ENCODE measurements around the gene MYO7A. TPM values are rescaled to one million over a fixed set of nuclear protein-coding genes. Genes with fewer than 3 reads are reported as not detected.

Gene MYO7A
- total RNA-seq, 2 donors from 2014 or later: 15.2 to 22.7 TPM

GRCh38 chr11:77125191-77125590 lies 2.9 kb upstream of the MYO7A start:
- no peak for TF ChIP-seq CTCF (IDR thresholded peaks at IDR 0.05)
- Histone ChIP-seq H3K36me3 (peaks cover 9% of the 10 kb centered on the region), H3K4me1 (ENCODE audit: control insufficient read depth in 1 of 2, low read depth in 2 of 2) (peaks cover 8 to 20% of the 10 kb centered on the region in 2 donors), H3K9me3 (no peaks in the 10 kb centered on the region), H3K27me3 (replicated peaks; ENCODE audit: insufficient read depth) (no peaks in the 10 kb centered on the region), H3K4me3 (no peak overlapping the region), H3K27ac (no peak overlapping the region)
- DNase-seq (ENCODE audit: low spot score) (no peak), ATAC-seq (ENCODE audit: insufficient number of reproducible peaks, low FRiP score, low read depth) (no peak)

- no peak overlapping the region for H3K4me3 ChIP-seq
- H3K27ac ChIP-seq: no peak overlapping the region
- ATAC-seq (ENCODE audit: insufficient number of reproducible peaks, low FRiP score, low read depth) (no peak), DNase-seq (ENCODE audit: low spot score) (no peak)
- peaks cover 10 to 25% of the 10 kb centered on the region in 2 donors for H3K4me1 ChIP-seq (ENCODE audit: control insufficient read depth in 1 of 2, low read depth in 2 of 2)
- TF ChIP-seq CTCF (IDR thresholded peaks at IDR 0.05): no peak
- peaks cover 4% of the 10 kb centered on the region for H3K36me3 ChIP-seq
- no peaks in the 10 kb centered on the region for H3K9me3 ChIP-seq
- H3K27me3 ChIP-seq (replicated peaks; ENCODE audit: insufficient read depth): no peaks in the 10 kb centered on the region
Measured at GRCh38 chr11:77125695-77126094, 2.4 kb upstream of the MYO7A start.

GRCh38 chr11:77126156-77126775 lies 1.8 kb upstream of the MYO7A start:
- ATAC-seq (ENCODE audit: insufficient number of reproducible peaks, low FRiP score, low read depth) (no peak), DNase-seq (ENCODE audit: low spot score) (no peak)
- H3K4me3 ChIP-seq: no peak overlapping the region
- H3K27me3 ChIP-seq (replicated peaks; ENCODE audit: insufficient read depth): no peaks in the 10 kb centered on the region
- peaks cover 15 to 31% of the 10 kb centered on the region in 2 donors for H3K4me1 ChIP-seq (ENCODE audit: control insufficient read depth in 1 of 2, low read depth in 2 of 2)
- TF ChIP-seq CTCF (IDR thresholded peaks at IDR 0.05): no peak
- H3K36me3 ChIP-seq: peaks cover 3% of the 10 kb centered on the region
- no peaks in the 10 kb centered on the region for H3K9me3 ChIP-seq
- no peak overlapping the region for H3K27ac ChIP-seq

- H3K27ac ChIP-seq: no peak overlapping the region
- DNase-seq (ENCODE audit: low spot score) (no peak), ATAC-seq (ENCODE audit: insufficient number of reproducible peaks, low FRiP score, low read depth) (no peak)
- H3K4me3 ChIP-seq: peak overlapping the region; percentile 76
- no peaks in the 10 kb centered on the region for H3K9me3 ChIP-seq
- peaks cover 2% of the 10 kb centered on the region for H3K36me3 ChIP-seq
- no peaks in the 10 kb centered on the region for H3K27me3 ChIP-seq (replicated peaks; ENCODE audit: insufficient read depth)
- peaks cover 18 to 37% of the 10 kb centered on the region in 2 donors for H3K4me1 ChIP-seq (ENCODE audit: control insufficient read depth in 1 of 2, low read depth in 2 of 2)
- no peak for TF ChIP-seq CTCF (IDR thresholded peaks at IDR 0.05)
Measured at GRCh38 chr11:77126861-77127234, 1.2 kb upstream of the MYO7A start.

GRCh38 chr11:77127235-77127911 lies 673 bp upstream of the MYO7A start:
- DNase-seq (ENCODE audit: low spot score) (no peak), ATAC-seq (ENCODE audit: insufficient number of reproducible peaks, low FRiP score, low read depth) (peak; percentile 52)
- no peaks in the 10 kb centered on the region for H3K9me3 ChIP-seq
- peaks cover 18 to 38% of the 10 kb centered on the region in 2 donors for H3K4me1 ChIP-seq (ENCODE audit: control insufficient read depth in 1 of 2, low read depth in 2 of 2)
- no peak overlapping the region for H3K27ac ChIP-seq
- peak overlapping the region; percentile 76 for H3K4me3 ChIP-seq
- TF ChIP-seq CTCF (IDR thresholded peaks at IDR 0.05): peak; percentile 99
- H3K36me3 ChIP-seq: no peaks in the 10 kb centered on the region
- H3K27me3 ChIP-seq (replicated peaks; ENCODE audit: insufficient read depth): no peaks in the 10 kb centered on the region

All from thoracic aorta (tissue), 2 donors.